Activated CD4-positive, alpha-beta T cell treated with anti-CD3 and anti-CD28 coated beads for 48 hours (primary cell): ENCODE measurements around the gene CTCFL.

ENCODE experiments used
- DNase-seq: peaks from one replicate; pipeline ENCODE4 v3.0.0-alpha.2; 2020

Gene CTCFL

GRCh38 chr20:57524511-57525176 is at the start of gene CTCFL:
CTCFL (minus strand) TSS chr20:57525140; CDS start chr20:57524205, 935 bp downstream.
- DNase-seq = no peak

GRCh38 chr20:57573894-57574293 is 49.0 kb upstream of the CTCFL start:
- no peak for DNase-seq

DNA sequence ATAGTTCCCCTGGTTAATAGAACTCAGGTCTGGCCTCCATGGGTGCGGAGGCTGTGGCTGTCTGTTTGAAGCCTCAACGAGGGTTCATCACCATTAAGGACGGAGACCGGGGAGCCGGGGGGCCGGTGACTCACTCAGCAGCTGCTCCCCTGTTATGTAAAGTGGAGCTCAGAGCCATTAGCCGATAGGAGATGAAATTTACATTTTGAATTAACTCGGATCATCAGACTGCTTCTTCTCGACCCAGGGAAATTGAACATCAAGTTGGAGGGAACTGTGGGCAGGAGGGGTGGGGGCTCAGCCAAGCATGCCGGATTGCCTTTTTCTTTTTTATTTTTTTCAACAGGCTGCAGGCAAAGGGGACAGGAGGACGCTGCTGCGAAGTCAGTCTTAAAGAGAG is 48.3 kb upstream of the CTCFL start:
- DNase-seq = no peak

DNA sequence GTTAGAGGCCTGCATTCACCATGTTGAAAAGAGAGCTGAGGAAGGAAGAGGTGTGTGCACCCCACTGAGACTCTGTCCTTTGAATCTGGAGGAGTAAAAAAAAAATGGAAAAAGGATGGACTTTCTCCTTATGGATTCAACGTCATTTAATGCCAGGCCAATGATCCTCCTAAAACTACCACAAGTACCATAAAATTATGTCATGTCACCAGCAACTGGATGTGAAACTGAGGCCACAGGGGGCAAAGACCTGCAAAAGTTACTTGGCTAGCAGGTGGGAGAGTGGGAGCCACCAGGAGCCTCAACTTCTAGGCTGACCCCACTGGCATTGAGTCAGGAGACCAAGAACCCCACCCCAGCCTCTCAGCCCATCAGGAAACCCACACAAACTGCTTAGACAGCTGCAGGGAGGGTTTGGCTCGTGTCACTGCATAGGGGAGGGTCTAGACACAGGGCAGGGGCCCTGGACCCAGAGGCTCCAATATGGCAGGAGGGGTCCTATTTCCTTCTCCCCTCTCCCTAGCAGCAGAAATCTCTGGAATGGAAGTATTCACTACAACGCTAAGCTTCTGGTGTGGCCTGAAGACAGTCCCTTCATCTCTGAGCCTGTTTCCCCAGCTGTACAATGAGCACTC is 47.0 kb upstream of the CTCFL start:
- no peak for DNase-seq

DNA sequence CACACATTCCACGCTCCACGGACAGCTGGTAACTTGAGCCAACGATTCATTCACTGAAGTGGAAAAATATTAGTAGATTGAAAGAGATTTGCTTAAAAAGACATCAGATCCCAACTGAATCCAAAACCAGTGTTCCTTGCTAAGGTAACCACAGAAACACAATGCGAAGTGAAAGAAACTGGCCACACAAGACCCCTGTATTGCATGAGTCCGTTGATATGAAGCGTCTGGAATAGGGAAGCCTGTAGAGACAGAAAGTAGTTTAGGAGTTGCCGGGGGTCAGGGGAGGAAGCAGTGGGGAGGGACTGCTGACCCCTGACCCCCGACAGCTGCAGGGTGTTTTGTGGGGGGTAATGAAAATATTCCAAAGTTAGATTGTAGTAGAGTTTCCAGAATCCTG is 46.0 kb upstream of the CTCFL start:
- no peak for DNase-seq

DNA sequence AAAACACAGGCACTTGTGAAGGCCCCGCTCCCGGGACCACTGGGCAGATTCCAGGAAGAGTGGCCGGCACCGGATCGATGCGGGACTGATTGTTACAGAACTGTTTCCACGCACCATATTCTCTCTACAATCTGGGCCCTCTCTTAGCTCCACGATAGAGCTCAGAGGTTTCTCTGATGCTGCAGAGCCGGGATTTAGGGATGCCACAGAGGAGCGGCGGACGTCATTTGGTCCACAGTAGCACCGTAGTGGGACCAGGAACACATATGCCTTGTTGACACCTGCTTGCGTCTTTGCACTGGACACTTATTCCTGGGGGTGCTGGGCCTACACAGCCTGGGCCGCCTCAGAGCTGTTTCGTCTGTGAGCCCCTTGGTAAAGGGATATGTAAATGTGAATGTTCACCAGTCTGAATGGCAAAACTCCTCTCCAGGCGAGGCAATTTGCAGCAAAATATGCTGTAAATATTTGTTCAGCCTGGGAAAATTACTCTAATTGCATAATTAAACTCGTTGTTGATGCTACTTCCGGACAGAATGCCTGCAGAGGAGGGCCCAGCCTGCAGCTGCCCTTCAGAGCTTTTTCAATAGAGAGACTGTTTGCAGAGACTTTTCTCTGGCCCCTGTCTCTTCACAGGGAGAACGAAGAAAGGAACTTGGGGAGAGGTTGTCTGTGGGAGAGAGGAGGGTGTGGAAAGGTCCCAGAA is 45.4 kb upstream of the CTCFL start:
- no peak for DNase-seq

- DNase-seq = no peak
Measured at GRCh38 chr20:57568960-57569359, 44.0 kb upstream of the CTCFL start.

DNA sequence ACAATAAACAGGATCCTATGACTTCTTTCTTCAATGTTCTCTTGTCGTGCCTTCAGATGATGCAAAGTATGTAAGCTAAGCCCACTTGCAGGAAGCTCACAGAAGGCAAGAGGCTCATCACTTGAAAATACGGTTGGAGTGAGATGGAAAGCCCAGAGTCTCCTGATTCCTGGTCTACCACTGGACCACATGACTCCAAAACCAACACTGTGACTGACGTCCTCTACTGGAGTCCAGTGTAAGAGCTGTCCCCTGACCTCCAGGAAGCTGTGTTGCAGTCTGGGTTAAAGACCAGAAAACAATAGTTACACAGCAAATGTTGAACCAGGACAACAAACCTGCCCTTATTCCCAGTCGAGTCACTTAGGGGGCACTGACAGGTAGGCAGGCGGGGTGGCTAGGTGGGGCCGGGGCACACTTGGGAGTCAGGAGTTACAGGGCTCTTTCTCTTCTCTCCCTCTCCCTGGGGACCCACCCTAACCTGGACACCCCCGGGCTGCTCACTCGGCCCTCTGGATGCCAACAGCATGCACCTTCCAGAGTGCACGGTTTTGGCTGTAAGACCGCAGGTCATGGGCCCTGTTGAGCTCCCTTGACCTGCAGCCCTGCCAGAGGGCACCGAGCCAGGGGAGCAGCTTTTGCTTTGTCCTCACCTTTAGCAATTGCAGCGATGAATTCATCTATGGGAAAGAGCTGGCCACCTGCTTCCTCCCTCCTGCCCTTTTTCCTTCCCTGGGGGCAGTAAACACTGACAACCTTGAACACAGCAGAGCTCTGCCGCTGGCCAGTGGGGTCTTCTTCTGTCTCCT is 43.4 kb upstream of the CTCFL start:
- no peak for DNase-seq

DNA sequence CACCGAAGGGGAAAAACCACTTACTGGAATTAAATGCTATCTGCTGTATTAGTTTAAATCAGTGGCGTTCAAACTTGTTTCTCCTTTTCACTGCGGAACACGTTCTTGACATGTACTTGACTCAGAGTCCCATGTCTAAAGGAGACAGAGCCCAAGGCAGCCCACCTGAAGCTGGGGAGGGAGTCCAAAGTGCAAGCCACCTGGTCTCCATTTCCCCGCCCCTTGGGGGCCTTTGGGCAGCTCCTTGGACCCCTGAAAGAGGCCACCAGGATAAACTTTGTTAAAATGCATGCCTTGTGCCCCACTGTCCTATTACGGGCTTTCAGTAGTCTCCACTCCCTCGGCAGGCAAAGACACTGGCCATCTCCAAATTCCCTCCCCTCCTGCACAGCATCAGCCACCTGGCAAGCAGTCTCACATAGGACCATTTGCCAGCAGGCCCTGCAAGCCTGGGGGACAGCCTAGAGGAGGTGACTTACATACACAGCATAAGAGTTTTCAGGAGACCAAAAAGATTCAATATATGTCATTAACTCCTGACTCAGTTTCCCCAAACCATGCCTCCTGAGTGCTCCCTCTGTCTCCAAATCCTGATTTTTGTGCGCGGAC is 42.6 kb upstream of the CTCFL start:
- no peak for DNase-seq

GRCh38 chr20:57566803-57567459 is 42.0 kb upstream of the CTCFL start:
- DNase-seq = no peak

- no peak for DNase-seq
Measured at GRCh38 chr20:57566399-57566798, 41.5 kb upstream of the CTCFL start.

GRCh38 chr20:57564951-57565642 is 40.2 kb upstream of the CTCFL start:
- DNase-seq = no peak

GRCh38 chr20:57564180-57564802 is 39.4 kb upstream of the CTCFL start:
- DNase-seq = no peak

DNA sequence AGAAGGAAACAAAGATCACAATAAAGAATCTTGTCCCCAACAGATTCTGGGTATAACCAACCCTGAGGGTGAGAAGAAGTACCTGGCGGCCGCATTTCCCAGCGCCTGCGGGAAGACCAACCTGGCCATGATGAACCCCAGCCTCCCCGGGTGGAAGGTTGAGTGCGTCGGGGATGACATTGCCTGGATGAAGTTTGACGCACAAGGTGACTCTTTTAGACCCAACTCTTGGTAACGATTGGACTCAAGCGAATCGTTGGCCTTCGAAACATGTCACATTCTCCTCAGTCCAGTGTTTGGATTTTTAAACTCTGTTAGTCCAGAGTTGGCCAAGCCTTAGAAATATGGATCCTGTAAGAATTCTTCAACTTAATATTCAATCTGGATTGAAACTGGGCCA is 38.6 kb upstream of the CTCFL start:
- DNase-seq = no peak

DNA sequence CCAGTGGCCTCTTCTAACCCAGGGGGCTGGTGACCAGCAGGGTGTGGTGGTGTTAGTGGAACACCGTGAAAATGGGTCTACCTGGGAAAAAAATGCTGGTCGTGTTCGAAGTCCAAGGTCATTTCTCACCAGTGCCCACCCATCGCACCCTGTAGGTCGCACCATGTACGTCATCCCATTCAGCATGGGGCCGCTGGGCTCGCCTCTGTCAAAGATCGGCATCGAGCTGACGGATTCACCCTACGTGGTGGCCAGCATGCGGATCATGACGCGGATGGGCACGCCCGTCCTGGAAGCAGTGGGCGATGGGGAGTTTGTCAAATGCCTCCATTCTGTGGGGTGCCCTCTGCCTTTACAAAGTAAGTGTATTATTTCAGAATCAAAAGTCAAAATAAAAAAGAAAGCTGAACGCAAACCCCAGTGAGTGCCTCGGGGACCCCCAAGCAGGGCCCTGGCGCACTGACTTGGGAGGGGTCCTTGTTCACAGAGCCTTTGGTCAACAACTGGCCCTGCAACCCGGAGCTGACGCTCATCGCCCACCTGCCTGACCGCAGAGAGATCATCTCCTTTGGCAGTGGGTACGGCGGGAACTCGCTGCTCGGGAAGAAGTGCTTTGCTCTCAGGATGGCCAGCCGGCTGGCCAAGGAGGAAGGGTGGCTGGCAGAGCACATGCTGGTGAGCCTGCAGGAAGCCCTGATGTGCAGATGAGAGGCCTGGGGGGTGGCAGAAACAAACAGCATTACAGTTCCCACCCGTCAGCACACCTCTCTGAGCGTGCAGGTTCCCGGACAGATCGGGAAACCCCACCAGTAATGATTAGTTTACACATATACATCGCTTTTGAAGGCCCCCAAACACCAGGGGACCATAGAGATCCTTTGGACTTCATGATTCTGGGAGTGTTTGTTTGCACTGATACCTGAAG is 37.9 kb upstream of the CTCFL start:
- no peak for DNase-seq

DNA sequence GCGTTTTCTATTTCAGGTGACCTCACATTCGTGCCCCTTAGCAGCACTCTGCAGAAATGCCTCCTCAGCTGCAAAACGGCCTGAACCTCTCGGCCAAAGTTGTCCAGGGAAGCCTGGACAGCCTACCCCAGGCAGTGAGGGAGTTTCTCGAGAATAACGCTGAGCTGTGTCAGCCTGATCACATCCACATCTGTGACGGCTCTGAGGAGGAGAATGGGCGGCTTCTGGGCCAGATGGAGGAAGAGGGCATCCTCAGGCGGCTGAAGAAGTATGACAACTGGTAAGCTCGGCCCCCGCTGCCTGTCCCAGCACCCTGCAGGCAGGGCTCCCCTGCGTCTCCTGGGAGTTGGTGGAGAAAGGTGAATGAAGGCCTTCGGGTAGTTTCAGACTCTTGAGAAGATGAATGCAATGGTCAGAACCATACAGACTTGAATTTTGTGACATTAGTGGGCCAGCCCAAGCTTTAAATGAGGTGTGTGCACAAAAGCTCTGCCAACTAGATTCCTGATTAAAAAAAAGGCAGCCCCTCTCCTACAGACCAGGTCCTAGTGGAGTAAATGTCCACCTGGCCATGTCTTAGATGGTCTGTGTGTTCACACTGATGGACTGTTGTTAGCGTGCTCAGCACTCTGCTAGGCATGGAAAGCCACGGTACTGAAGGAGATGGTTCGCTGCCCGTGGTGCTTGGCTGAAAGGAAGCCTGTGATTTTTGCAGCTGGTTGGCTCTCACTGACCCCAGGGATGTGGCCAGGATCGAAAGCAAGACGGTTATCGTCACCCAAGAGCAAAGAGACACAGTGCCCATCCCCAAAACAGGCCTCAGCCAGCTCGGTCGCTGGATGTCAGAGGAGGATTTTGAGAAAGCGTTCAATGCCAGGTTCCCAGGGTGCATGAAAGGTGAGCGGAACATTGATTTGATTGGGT is 36.7 kb upstream of the CTCFL start:
- DNase-seq = no peak

- no peak for DNase-seq
Measured at GRCh38 chr20:57560554-57561355, 35.8 kb upstream of the CTCFL start, which contains the start of gene PCK1. PCK1 (plus strand) TSS chr20:57561110; CDS start chr20:57561412, 302 bp downstream.
